ENCODE results near the gene MAFG.

DNA sequence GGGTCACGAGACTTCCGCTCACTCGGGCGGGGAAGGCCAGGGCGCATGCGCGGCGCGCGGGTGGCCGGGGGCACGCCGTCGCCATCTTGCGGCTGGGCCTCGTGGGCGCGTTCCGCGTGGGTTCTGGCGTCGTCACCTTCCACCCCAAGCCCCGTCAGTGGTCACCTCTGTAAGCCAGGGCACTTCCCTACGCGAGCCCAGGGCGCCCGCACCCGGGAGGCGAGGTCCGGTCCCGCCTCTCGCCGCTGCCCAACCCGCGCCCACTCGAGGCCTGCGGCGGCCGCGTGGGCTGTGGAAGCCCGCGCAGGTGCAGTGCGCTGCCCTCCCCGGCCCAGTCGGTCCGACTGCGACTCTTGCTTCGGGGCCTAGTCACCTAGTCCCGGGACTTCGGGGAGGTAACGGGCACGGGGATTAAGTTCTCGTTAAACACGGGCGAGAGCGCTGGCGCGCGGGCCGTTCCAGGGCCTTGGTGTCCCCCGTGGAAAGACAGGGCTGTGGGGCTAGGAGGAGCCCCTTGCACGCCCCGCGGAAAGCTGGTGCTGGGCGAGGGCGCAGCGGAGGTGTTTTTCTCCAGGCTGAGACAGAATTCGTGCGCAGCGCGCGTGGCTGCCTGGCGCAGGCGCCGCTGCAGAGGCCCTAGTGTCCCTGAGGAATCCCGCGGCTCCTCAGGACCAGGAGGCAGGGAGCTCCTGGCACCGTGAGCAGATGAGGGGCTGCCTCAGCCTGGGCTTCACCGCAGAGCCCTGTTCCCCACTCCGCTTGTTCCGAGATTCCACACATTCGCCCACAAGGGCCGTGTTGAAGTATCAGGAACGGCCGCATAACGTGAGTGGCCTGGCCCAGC lies 55.9 kb downstream of the MAFG start:
- TF ChIP-seq, protein P1, sequence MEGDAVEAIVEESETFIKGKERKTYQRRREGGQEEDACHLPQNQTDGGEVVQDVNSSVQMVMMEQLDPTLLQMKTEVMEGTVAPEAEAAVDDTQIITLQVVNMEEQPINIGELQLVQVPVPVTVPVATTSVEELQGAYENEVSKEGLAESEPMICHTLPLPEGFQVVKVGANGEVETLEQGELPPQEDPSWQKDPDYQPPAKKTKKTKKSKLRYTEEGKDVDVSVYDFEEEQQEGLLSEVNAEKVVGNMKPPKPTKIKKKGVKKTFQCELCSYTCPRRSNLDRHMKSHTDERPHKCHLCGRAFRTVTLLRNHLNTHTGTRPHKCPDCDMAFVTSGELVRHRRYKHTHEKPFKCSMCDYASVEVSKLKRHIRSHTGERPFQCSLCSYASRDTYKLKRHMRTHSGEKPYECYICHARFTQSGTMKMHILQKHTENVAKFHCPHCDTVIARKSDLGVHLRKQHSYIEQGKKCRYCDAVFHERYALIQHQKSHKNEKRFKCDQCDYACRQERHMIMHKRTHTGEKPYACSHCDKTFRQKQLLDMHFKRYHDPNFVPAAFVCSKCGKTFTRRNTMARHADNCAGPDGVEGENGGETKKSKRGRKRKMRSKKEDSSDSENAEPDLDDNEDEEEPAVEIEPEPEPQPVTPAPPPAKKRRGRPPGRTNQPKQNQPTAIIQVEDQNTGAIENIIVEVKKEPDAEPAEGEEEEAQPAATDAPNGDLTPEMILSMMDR (conservative IDR thresholded peaks at IDR 0.05 in 1 of 2, IDR thresholded peaks at IDR 0.05 in 1 of 2; ENCODE audit: extremely low read depth in 1 of 2, insufficient read depth in 1 of 2, low read depth in 1 of 2, low read length in 2 of 2): peak in 1 of 2 donors; percentile 42
- TF ChIP-seq EZH2 (IDR thresholded peaks at IDR 0.05; ENCODE audit: borderline replicate concordance, low read length): no peak
